ENCODE data around the gene KLF3.

- TF ChIP-seq CTCF (IDR thresholded peaks at IDR 0.05) (no peak), POLR2A (IDR thresholded peaks at IDR 0.05) (no peak), POLR2AphosphoS5 (IDR thresholded peaks at IDR 0.05) (no peak), EP300 (IDR thresholded peaks at IDR 0.05) (no peak)
These were observed 8.6 kb downstream of the KLF3 start for GRCh38 chr4:38672397-38673129.

All from stomach (tissue), 4 donors.